GM21447 (cell line): ENCODE measurements around the gene PTPRN2.
"Not testable (repeated sequence)": the region's sequence is repeated elsewhere in the genome, so short reads cannot be mapped to it uniquely, and the experiment has no call there.

Experiments used
- ATAC-seq: cut with Tn5 transposase; IDR thresholded peaks from one replicate; pipeline ENCODE4 v1.9.1; 2021; ENCODE audit not compliant: unreplicated experiment

PTPRN2 gene

DNA sequence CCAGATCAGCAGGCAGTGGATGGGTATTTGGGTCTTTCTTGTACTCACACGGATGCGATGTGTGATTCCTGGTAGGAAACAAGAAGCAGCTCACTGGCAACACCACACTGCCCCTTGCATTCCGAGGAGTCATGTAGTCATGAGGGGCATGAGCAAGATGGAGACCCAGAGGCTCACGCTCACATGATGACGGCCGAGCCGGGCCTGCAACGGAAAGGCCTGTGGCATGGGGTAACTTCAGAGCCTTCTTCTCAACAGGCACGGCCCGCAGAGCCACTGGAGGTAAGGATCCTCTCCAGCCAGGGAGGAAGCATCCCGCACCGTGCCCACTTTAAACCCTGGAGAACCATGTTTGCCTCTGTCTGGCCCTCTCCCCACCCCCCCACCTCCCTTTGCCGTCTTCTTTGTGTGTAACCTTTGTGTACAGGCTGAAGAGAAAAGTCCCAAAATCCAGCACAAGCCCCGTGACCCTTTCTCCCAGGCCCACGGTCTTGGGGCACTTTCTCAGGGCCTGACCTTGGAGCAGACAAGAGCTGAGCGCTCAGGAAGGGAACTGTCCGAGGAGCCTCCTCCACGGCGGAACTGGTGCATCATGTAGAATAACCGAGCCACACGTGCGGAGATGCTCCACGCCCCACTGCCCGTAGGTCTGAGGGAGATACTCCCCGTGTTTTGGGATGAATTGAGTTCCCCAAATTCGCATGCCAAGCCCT is 734.4 kb downstream of the PTPRN2 start:
- no peak for ATAC-seq

DNA sequence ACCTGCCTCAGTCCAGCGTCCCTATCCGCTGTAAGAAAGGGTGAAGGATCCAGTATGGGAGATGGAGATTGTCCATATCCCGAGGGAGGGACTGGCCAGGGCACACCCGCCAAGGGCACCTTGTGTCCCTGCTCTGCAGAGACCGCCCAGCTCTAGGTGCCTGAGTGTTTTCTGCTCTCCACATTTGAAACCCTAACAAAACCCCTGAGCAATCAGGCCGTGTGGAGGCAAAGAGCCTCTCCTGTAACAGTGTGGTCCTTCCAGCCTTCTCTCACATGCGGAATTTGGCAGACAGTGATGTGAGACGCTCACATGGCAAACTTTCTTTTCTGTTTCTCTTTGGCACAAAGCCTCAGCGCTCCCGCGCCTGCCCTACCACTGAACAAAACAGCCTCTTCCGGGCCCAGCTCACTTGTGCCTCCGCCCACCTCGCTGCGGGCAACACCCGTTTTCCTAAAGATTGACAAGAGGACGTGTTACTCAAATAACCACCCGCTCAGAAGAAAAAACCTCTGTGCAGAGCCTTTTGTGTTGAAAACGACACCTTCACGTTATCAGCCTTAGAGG is 736.0 kb downstream of the PTPRN2 start:
- no peak for ATAC-seq

DNA sequence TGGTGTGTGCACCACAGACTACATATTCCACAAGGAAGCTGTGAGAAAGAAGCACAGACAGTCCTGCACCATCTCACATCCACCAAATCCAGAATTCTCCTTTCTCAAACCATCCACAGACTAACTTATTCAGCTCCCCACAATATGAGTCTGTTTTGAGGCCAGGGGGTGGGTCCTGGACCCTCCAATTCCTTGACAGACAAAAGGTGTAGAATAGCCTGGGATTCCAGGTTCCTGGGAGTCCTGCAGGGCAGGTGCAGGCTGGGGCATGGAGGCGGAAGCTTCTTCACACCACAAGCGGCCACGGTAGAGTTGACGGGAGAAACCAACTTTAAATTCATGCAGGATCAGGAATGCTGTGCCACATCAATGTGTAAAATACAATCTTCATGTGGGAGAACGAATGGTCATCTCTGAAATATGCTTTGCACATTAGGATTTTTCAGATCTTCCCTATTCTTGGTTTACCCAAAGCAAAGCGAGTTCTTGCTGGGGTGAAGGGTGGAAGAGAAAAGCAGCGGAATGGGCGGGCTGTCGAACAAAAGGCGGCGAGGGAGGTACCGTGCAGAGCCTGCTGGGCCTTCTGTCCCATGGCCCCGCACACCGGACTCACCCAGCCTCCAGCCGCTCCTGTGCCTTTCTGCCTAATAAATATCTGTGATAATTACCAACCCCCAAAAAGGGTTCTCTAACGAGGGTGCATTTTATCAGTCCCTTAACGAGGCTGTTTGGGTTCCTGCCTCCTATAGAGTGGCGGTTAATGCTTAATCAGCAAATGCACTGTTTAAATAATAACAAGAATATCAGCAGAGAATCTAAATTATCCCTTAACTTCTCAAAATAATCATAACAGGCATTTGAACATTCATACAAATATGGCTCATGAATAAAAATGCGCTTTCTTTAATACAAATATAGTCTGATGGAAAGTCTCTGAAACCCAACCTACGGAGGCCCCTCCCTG is 736.9 kb downstream of the PTPRN2 start:
- ATAC-seq: no peak

DNA sequence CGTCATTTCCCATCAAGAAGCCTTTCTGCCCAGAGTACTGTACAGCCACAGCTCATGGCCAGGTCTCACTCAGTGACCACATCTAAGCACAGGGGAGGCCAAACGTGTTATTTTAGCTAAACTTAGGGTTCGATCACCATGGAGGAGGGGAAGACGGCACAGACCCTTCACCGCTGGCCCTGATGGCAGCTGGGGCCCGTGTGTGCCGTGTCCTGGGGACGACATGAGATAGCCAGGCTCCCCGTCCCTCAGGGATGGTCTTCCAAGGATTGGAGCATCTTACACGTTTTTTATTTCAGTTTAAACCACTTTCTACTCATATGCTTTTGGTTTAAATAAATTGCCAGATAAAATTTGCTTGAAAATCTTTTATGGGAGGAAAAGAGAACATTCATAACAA is 737.9 kb downstream of the PTPRN2 start:
- no peak for ATAC-seq

DNA sequence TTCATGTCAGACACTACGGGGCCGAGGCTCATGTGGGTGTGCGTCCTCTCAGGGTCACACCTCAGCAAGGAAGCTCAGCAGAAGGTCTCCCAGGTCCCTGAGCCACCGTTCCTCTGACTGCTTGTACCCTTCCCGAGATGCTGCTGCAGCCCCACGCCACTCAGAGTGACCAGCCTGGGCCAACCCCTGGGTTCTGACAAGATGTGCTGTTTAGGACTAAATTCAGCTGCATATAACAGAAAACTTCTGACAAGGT is 738.4 kb downstream of the PTPRN2 start:
- no peak for ATAC-seq

DNA sequence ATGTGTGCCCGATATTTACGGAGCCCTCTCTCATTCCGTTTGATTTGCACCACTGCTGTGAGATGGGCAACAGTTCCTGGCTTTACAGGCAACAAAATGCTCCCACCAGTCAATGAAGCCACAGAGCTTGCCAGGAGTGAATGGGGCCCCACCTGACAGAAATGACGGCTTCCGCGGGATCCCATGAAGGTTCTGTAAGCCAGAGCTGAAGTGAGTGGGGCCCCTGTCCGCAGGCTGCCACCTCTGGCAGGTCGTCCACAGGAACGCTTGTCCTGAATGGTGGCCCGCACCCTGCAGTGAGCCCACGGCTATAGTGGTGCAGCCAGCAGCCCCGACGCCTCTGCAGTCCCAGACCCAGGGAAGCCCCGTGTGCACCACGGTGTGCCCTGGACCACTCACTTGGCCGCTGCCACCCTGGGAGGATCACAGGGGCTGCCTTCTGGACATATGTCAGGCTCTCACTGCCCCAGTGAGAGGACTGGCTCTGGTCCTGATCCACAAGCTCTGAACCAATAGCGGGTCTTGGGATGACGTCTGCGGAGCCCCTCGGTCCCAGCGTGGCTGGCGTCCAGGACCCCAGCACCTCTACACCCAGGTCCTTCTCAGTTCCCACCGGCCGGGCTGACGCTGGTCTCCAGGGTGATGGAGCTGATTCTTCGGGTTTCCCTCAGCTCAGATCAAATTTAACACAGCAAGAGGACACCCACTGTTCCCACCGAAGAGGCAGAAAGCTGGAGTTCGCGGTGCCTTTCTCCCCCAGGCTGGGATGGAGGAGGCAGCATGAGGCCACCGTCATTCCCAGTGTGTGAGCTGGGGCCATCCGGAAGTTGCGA is 738.9 kb downstream of the PTPRN2 start:
- ATAC-seq: no peak

DNA sequence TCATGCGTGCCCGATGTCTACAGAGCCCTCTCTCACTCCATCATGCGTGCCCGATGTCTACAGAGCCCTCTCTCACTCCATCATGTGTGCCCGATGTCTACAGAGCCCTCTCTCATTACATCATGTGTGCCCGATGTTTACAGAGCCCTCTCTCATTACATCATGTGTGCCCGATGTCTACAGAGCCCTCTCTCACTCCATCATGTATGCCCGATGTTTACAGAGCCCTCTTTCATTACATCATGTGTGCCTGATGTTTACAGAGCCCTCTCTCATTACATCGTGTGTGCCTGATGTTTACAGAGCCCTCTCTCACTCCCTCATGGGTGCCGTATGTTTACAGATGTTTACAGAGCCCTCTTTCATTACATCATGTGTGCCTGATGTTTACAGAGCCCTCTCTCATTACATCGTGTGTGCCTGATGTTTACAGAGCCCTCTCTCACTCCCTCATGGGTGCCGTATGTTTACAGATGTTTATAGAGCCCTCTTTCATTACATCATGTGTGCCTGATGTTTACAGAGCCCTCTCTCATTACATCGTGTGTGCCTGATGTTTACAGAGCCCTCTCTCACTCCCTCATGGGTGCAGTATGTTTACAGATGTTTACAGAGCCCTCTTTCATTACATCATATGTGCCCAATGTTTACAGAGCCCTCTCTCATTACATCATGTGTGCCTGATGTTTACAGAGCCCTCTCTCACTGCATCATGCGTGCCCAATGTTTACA is 739.7 kb downstream of the PTPRN2 start:
- not testable (repeated sequence) for ATAC-seq

DNA sequence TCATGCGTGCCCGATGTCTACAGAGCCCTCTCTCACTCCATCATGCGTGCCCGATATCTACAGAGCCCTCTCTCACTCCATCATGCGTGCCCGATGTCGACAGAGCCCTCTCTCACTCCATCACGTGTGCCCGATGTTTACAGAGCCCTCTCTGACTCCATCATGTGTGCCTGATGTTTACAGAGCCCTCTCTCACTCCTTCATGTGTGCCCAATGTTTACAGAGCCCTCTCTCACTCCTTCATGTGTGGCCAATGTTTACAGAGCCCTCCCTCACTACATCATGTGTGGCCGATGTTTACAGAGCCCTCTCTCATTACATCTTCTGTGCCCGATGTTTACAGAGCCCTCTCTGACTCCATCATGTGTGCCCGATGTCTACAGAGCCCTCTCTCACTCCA is 740.9 kb downstream of the PTPRN2 start:
- ATAC-seq: not testable (repeated sequence)

DNA sequence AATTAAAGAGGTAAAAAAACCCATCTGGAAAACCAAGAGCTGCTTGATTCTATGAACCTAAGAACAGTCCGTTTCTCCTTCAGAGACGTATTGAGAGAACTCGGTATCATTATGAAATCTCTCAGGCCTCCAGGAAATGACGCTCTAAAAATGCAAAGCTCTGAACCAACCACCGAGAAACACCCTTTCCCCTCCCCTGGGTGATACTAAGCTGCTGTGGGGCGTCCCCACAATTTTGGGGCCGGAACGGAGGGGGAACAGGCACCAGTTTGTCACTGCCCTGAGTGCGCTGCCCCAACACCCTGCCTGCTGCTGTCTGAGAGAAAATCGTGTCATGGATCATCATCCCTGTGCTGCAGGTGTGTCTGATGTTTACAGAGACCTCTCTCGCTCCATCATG is 741.4 kb downstream of the PTPRN2 start:
- no peak for ATAC-seq

DNA sequence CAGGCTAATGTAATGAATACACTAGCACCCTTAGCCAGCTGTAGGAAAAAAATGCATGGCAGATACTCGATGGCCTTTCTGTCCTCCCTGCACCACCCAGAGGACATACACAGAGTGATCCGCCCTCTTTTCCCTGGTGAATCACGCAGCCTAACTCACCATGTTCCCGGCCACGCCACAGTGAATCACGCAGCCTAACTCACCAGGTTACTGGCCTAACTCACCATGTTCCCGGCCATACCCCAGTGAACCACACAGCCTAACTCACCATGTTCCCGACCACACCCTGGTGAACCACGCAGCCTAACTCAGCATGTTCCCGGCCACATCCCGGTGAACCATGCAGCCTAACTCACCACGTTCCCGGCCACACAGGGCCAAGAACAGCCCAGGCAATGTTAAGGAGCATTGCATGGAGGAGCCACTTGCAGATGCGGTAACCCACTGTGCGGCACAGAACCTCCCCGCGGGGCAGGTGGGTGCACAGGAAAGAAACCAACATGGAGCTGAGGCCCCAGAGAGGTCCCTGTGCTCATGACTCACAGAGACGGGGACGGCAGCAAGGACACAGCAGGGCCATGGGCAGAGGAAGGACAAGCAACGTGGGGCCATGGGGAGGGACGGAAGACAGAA is 742.3 kb downstream of the PTPRN2 start:
- ATAC-seq: no peak

DNA sequence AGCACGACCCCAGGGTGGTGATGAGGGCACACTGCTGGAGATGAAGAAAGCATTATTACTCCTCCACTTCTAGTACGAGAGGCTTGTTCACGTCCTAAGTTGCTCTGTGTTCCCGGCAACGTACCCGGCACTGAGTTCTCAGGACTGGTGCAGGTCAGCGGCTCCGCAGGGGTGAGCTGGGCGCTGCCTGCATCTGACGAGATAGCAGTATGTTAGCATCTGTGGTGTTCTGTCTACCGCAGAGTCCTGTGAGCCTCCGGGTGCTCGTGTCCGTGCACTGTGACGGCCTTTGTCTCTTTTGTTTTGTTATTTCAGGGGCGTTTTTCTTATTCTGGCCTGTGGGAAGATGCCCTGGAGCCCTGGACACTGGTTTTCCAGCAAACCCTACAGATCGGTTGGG is 743.0 kb downstream of the PTPRN2 start:
- ATAC-seq: no peak

DNA sequence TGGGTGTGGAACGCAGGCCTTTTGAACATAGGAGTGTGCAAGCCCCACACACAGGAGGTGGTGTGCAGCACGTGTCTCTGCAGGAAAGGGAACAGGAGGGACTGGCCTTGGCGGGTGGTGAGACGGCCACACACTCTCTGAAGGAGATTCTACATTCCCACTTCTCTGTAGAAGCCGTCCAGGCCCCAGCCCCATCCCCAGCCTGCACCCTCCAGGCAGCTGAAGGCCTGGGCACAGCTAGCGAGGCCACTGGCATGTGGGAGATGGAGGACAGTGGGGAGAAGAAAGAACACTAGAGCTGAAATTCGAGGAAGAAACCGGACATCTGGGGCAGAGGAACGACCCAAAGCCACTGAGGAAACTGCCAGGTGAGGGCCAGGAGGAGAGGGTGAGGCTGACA is 743.5 kb downstream of the PTPRN2 start:
- ATAC-seq: no peak

DNA sequence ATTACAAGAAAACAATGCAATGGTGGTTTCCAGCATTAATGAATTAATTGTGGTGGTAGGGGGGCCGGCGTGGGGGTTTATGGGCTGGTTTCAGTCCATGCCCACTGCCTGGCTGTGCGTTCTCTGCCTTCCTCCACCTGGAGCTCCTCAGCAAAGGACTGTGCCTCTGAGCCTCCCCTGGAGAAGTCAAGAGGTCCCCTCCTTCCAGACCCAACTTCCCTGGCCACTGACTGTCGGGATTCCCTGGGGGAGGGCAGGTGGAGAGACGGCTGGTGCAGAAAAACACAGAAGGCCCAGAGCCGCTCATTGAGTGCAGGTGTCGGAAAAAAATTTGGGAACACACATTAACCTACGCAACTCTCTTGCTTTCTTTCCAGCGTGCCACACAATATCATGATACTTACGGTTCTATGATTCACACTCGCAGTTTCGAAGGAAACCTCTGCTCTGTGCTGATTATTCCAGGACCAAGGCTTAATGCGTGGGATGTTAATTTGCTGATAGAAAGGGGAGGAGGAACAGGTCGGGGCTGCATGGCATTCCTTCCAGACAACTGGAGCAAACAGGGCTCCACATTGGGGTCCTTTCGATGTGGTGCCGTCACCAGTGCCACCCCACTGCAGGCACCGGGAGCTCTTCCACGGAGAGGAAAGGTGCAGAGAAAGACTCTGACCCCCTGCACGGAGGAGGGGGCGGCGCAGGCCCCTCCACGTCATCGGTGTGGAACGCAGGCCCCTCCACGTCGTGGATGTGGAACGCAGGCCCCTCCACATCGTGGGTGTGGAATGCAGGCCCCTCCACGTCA is 744.1 kb downstream of the PTPRN2 start:
- no peak for ATAC-seq

DNA sequence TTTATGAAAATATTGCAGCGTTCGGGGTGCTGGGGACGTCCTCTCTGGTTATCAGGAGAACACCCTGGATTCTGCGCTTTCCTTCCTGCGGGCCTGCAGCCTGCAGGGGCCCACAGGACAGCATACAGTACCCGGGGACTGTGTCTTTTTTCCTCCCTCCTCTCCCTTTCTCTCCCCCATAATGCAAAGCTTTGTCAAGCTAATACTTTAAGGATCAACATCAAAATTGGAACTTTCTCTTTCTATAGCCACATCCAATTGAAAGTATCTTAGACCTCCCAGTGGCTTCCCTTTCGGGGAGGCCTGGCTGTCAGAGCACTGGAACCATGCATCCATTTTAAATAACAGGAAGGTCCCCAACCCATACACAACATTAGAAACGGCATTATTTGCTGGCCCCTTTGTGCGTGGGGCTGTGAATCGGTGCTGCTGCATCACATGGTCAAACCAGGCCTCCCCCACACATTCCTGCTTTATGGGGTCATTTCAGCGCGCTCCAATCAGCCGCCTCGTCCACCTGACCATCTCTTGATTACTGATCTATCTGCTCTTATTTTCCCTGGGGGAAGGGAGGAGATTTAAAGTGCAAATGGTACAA is 745.8 kb downstream of the PTPRN2 start:
- no peak for ATAC-seq

DNA sequence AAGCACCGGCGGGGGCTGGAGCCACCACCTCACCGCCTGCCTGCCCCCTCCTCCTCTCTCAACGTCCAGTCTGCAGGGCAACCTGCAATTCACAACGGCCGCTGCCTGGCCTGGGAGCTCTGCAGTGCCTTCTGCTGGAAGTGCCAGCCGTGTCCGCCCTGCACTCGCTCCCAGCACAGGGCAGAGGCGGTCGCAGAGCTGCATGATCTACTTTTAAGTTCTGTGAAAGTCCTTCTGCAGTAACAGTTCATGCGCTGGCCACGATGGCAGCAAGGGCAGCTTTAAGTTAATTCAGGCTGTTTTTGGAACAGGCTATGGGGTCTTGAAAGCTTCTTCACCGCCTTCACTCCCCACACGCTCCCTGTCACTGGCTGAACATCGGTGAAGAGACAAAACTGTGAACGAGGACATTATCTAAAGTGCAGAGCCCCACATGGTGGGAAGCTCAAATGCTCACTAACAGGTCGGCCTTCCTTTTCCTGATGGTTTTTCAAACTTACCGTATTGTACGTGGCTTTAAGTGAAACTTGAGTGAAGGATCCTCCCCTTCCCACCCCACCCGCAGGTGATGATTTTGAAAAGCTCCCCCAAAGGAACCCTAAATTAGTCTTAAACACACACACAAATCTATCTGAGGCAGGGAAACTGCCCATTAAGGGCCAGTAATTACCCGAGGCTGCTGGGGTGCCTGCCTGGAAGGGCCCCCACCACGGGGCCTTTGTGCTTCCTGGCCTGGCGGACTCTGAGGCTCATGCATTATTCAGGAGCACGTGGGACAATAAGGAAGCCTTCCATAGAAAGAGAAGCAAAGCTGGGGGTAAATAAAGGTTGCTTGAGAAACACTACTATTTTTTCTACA is 746.5 kb downstream of the PTPRN2 start:
- no peak for ATAC-seq

DNA sequence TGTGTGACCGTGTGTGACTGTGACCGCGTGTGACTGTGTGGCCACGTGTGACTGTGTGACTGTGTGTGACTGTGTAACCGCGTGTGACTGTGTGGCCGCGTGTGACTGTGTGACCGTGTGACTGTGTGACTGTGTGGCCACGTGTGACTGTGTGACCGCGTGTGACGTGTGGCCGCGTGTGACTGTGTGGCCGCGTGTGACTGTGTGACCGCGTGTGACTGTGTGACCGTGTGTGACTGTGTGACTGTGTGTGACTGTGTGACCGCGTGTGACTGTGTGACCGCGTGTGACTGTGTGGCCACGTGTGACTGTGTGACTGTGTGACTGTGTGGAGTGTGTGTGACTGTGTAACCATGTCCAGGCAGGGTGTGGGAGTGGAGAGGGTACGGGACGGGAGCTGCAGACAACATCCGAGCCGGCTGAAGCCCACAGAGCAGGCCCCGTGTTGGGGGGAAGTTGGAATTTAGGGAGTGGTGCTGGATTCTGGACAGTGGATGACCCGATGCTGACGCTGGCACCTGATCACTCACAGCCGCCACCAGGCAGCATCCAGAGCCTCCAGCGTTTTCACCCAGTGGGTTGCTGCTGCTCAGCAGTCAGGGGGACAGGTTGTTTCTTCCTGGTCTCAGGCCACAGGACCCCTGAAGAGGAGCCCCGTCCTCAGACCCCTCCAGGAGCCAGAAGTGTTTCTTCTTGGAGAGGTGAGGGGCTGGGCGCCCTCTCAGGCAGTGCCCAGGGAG is 747.3 kb downstream of the PTPRN2 start:
- ATAC-seq: no peak

DNA sequence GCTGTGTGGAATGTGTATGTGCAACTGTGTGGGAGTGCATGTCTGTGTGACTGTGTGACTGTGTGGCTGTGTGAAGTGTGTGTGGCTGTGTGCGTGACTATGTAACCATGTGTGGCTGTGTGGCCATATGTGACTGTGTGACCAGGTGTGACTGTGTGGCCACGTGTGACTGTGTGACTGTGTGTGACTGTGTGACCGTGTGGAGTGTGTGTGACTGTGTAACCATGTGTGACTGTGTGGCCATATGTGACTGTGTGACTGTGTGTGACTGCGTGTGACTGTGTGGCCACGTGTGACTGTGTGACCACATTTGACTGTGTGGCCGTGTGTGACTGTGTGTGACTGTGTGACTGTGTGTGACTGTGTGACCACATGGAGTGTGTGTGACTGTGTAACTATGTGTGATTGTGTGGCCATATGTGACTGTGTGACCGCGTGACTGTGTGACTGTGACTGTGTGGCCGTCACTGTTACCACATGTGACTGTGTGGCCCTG is 747.9 kb downstream of the PTPRN2 start:
- no peak for ATAC-seq
